Stimulated activated naive B cell treated with anti-CD40 and anti-IgM and Interleukin-4, amounts not matched to agents 10 μg/mL and 1 μg/mL and 100 μg/mL, for 72 hours (primary cell): ENCODE data around the gene UBE2H.

Experiments
- ATAC-seq, 2 donors: fragments of 150-1000 bp; cut with Tn5 transposase; replicated peaks; 2 replicates each; pipeline ENCODE4 v1.10.0; 2021; ENCODE audit warnings: moderate library complexity in 1 of 2
- DNase-seq: peaks from one replicate; pipeline ENCODE4 v3.0.0; 2021
- H3K27ac Mint-ChIP-seq: one replicate; pipeline ENCODE4 v1.8.0; 2022; ENCODE audit warnings: mild to moderate bottlenecking, mixed read lengths
- H3K27me3 Mint-ChIP-seq, 2 donors: one replicate each; pipeline ENCODE4 v1.8.0; 2022; ENCODE audit warnings: mixed read lengths in 2 of 2
- H3K36me3 Mint-ChIP-seq, 2 donors: one replicate each; pipeline ENCODE4 v1.8.0; 2022; ENCODE audit warnings: mixed read lengths in 2 of 2, mild to moderate bottlenecking in 1 of 2
- H3K4me1 Mint-ChIP-seq, 2 donors: one replicate each; pipeline ENCODE4 v1.8.0; 2022; ENCODE audit warnings: mixed read lengths in 2 of 2, mild to moderate bottlenecking in 1 of 2
- H3K4me3 Mint-ChIP-seq, 2 donors: one replicate each; pipeline ENCODE4 v1.8.0; 2022; ENCODE audit warnings: mild to moderate bottlenecking in 2 of 2, mixed read lengths in 2 of 2, moderate library complexity in 1 of 2
- H3K9me3 Mint-ChIP-seq, 2 donors: one replicate each; pipeline ENCODE4 v1.8.0; 2022; ENCODE audit warnings: mixed read lengths in 2 of 2, mild to moderate bottlenecking in 1 of 2

The UBE2H gene

DNA sequence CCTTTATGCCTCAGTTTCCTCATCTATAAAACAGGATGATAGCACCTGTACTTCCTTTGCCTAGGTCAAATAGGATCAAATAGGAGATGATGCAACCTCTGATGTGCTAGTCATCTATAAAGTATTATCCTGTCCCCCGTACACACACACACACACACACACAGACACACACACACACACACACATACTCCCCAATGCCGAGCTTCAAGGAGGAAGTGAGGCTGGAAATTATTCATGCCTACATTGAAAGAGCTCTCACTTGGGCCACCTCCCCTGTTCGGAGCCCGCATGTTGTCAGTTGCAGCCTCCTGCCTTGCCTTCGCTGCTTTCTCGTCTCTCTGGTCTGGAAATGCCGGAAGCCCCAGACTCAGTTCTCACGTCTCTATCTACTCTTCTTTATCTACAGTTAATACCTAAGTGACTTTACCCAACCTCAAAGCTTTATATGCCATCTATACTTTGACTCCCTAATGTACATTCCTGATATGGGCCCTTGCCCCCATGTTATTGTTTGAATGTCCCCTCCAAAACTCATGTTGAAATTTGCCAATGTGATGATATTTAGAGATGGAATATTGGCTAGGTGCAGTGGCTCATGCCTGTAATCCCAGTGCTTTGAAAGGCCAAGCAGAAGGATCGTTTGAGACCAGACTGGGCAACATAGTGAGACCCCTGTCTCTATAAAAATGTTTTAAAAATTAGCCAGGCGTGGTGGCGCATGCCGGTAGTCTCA lies 6.9 kb upstream of the UBE2H start:
- no peak overlapping the region for H3K27ac Mint-ChIP-seq
- ATAC-seq (peak; percentile 89 to 93), DNase-seq (peak; percentile 23)
- peaks cover 0 to 5% of the 10 kb centered on the region in 2 donors for H3K27me3 Mint-ChIP-seq
- no peaks in the 10 kb centered on the region for H3K36me3 Mint-ChIP-seq
- H3K9me3 Mint-ChIP-seq = no peaks in the 10 kb centered on the region
- H3K4me1 Mint-ChIP-seq = peaks cover 18 to 26% of the 10 kb centered on the region in 2 donors
- no peak overlapping the region for H3K4me3 Mint-ChIP-seq

DNA sequence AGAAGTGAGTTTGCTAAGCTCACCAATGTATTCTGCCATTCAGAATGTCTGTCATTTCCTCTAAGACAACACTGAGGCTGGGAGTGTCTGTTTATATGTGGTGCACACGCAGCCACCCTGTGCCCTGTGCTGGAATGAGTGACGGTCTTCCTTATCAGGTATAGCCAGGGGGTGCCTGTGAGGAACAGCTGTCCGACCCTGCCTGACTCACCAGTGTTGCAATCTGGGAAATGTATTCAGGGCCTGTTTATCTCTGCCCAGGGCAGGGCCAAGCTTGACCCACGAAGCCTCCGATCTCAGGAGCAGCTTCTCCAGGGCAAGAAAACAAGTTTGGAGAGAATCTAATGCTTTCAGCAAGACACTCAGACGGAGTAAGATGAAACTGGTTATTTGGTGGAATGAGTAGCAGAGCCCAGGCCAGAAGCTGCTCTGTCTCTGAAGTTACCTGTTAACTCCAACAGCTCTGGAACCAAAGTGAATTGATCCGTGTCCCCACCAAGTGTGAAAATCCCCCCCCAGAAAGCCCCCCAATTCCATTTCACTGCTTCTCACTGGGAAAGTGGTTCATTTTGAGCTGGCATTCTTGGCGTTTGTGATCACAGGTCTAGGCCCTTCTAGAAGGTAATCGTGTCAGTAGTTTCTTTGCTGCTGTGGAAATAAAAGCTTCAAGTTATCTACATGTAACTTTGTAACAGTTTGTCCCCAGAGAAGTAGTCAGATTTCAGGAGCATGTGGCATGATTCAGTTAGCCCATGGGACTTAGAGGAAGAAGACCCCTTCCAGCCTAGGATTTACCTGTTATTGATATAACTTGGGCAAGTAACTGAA lies 6.1 kb upstream of the UBE2H start:
- Mint-ChIP-seq H3K27ac (peak overlapping the region; percentile 37), H3K36me3 (no peaks in the 10 kb centered on the region), H3K9me3 (no peaks in the 10 kb centered on the region), H3K4me1 (peaks cover 18 to 26% of the 10 kb centered on the region in 2 donors), H3K4me3 (no peak overlapping the region), H3K27me3 (peaks cover 0 to 5% of the 10 kb centered on the region in 2 donors)
- no peak for DNase-seq
- ATAC-seq = peak in 1 of 2 donors; percentile 39

DNA sequence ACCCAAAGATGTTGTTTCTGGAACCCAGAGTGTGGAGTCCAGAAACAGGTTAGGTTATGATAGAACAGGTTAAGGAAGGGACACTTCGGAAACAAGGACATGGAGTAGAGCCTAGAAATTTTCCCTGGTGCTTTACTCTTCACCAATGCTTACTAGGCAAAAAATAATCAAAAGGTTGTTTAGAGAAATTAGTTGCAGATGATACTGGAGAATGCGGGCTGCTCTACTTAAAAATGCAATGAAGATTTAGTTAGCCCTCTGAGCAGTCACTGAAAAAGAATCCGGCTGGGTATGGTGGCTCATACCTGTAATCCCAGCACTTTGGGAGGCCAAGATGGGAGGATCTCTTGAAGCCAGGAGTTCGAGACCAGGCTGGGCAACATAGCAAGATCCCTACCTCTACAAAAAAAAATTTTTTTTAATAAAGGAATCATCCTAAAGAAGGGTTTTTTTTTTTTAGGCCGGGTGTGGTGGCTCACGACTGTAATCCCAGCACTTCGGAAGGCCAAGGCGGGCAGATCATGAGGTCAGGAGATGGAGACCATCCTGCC lies 3.3 kb upstream of the UBE2H start:
- H3K9me3 Mint-ChIP-seq = no peaks in the 10 kb centered on the region
- H3K27me3 Mint-ChIP-seq = peaks cover 0 to 5% of the 10 kb centered on the region in 2 donors
- no peak overlapping the region for H3K4me3 Mint-ChIP-seq
- ATAC-seq (no peak), DNase-seq (no peak)
- peaks cover 4 to 5% of the 10 kb centered on the region in 2 donors for H3K36me3 Mint-ChIP-seq
- peaks cover 30 to 35% of the 10 kb centered on the region in 2 donors for H3K4me1 Mint-ChIP-seq
- H3K27ac Mint-ChIP-seq = peak overlapping the region; percentile 11

DNA sequence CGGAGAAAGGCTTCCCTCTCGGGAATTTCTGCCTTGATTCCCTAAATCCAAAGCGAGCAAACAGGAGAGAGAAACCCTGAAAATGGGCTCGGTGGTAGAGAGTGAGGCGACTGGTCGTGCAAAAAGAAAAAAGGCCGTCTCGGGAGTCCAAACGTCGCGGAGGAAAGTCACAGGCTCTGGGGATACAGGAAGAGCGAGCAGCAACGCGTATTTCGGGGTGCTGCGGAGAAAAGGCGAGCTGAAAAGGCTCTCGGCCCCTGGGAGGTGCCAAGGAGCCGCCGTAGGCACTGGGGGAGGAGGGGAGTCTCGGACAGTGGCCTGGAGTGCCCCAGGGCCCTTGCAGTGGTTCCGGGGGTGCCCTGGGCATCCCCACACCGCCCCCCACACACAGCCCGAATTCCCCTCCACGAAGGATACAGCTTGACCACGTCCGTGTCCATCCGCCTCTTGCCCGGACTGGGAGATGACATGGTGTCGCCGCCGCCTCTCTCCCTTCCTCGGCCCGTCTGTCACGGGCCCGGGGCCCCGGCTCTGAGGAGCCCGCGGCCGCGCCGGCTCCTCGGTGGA lies 591 bp downstream of the UBE2H start:
- peaks cover 4 to 5% of the 10 kb centered on the region in 2 donors for H3K36me3 Mint-ChIP-seq
- no peak overlapping the region for H3K4me3 Mint-ChIP-seq
- no peaks in the 10 kb centered on the region for H3K27me3 Mint-ChIP-seq
- ATAC-seq (peak; percentile 25 to 29), DNase-seq (peak; percentile 32)
- peaks cover 18 to 20% of the 10 kb centered on the region in 2 donors for H3K4me1 Mint-ChIP-seq
- no peaks in the 10 kb centered on the region for H3K9me3 Mint-ChIP-seq
- H3K27ac Mint-ChIP-seq = peak overlapping the region; percentile 96

DNA sequence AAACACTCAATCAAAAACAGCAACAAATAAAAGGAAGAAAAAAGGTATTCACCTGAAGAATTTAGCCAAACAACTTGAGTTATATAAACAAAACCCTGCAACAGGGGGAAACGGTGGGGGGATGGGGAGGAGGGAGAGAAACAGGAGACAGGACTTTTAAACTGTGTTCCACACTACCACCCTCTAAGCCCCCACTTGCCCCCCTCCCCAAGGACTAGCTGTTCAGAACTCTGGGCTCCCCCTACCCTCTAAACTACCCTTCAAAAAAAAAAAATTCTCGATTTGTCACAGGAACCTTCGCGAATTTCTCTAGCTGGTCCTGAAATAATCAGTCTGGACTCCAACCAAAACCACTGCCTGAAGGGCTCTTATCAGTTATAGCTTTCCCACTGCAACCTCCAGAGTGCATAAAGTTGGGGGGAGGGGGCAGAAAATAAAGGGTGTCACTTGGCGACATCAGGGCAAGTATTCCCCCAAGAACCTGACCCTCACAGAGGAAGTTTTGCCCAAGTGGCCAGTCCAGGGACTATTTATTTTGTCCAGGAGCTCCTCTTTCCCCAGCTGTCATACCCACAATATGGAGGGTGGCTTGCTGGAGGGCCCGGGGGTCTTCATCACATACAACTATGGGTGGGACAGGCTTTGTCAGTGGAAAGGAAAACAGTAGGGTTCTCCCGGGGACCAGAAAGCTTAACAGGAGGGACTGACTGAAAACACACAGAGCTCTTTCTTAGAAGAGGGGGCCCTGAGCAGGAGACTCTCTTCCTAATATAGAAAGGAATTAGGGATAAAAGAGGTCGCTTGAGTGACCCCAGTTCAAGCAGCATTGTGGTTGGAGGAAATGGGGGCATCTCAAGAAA lies 1.3 kb downstream of the UBE2H start:
- DNase-seq = no peak
- Mint-ChIP-seq H3K27ac (peak overlapping the region; percentile 96), H3K9me3 (no peaks in the 10 kb centered on the region), H3K27me3 (no peaks in the 10 kb centered on the region), H3K4me1 (peaks cover 18 to 20% of the 10 kb centered on the region in 2 donors), H3K4me3 (no peak overlapping the region), H3K36me3 (peaks cover 4 to 5% of the 10 kb centered on the region in 2 donors)
- ATAC-seq = no peak

DNA sequence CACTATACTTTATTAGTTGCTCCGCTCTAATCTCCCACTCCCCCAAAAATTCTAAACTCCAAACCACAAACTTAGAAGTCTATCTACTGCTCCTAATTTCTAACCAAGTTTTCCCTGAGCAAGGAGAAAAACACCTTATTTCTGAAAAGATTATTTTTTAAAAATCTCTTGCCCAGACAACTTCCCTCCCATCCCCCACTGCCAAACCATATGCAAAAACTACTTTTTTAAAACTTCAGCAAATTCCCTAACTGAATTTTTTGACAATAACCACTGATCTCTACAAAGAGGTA lies 1.9 kb downstream of the UBE2H start:
- Mint-ChIP-seq H3K4me3 (no peak overlapping the region), H3K27me3 (no peaks in the 10 kb centered on the region), H3K4me1 (peaks cover 16 to 20% of the 10 kb centered on the region in 2 donors), H3K9me3 (no peaks in the 10 kb centered on the region), H3K36me3 (peaks cover 4 to 5% of the 10 kb centered on the region in 2 donors), H3K27ac (no peak overlapping the region)
- ATAC-seq (no peak), DNase-seq (no peak)

DNA sequence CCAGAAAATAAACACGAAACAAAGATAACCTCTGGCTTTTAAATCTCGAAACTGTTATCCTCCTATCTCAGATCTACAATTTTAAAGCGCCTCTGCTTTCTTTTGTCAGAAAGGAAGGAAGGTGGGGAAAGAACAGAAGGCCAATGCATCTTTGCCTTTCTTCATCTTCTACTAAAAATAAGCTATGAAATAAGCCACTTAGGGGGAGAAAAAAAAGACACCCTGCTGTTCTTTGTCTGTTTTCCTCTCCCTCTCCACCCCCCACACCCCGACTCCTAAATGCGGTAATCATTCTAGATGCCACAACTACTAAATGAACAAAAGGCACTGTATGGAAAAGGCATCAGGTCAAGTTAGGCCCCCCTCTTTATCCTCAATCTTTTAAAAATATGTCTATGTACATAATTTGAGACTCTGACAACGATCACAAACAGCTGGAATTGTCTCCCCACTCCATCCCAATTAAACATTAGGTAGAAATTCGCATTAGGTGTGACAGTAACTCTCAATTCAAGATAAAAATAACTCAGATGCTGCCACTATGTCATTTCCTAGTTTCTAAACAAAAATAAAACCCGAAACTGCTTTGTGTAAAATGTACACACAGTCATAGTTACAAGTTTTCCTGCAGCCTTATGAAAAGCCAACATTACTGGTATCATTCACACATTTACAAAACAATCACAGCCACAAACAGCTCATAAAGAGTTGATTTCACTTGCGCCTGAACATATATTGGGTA lies 2.4 kb downstream of the UBE2H start:
- H3K27ac Mint-ChIP-seq = no peak overlapping the region
- no peaks in the 10 kb centered on the region for H3K9me3 Mint-ChIP-seq
- DNase-seq (no peak), ATAC-seq (no peak)
- H3K27me3 Mint-ChIP-seq = no peaks in the 10 kb centered on the region
- H3K4me3 Mint-ChIP-seq = no peak overlapping the region
- H3K36me3 Mint-ChIP-seq = peaks cover 4 to 5% of the 10 kb centered on the region in 2 donors
- H3K4me1 Mint-ChIP-seq = peaks cover 11 to 15% of the 10 kb centered on the region in 2 donors

DNA sequence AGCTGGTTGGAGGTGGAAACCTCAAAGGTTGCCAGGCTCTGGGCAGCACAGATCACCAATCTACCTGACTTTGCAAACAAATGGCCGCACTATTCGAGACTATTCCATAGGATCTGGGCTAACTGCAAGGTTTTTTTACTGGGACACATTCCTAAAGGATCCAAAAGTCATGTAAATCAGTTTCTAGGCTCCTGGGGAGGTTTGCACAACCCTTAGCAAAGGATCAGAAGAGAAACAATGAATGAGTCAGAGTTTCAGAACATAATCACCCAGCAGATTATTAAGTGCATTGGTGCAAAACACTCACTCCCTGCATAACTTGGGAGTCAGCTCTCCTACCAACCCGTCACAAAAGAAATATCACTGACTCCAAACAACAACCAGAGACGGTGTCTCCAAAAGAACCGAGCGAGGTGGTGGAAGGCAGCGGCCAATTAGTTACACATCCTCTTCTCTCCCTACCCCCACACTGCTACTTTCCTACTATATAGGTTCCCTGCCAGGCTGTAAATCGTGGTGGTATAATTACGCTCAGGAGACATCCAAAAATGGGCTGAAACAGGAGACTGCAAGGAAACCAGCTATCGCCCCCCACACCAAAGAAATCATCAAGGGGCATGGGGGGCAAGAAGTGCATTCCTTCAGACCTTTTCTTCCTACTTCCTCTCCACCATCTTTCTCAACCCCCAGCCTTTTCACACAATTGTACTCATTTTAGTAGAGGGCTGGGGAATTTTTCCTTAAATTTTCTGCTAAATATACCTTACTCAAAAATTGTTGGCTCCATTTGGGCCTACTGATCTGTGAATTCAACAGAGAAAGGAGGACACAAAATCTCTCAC lies 3.2 kb downstream of the UBE2H start:
- peaks cover 12 to 16% of the 10 kb centered on the region in 2 donors for H3K4me1 Mint-ChIP-seq
- no peak overlapping the region for H3K27ac Mint-ChIP-seq
- no peaks in the 10 kb centered on the region for H3K9me3 Mint-ChIP-seq
- peaks cover 8 to 13% of the 10 kb centered on the region in 2 donors for H3K36me3 Mint-ChIP-seq
- no peak overlapping the region for H3K4me3 Mint-ChIP-seq
- DNase-seq = peak; percentile 8
- H3K27me3 Mint-ChIP-seq = no peaks in the 10 kb centered on the region
- ATAC-seq = peak; percentile 41 to 50

DNA sequence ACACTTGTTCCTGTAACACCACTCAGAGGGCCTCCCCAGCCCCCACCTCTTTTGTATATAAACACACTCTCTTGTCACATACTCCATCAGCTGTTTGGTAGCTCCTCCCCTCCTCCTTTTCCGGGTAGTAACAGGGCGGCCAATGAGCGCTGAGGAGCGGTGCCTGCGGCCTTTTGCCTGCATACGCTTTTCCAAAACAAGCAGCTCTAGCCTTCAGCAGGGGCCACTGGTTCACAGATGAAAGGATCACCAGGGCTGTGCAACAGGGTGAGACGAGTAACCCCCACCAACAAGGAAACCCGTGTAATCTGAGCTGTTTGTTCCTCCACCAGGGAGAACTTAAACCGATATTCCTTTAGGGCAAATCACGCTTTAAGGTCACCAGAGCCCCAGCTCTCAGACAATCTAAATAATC lies 3.9 kb downstream of the UBE2H start:
- Mint-ChIP-seq H3K4me3 (no peak overlapping the region), H3K27ac (no peak overlapping the region), H3K4me1 (peaks cover 15 to 17% of the 10 kb centered on the region in 2 donors), H3K9me3 (no peaks in the 10 kb centered on the region), H3K27me3 (no peaks in the 10 kb centered on the region), H3K36me3 (peaks cover 10 to 14% of the 10 kb centered on the region in 2 donors)
- DNase-seq = peak; percentile 78
- peak; percentile 76 to 78 for ATAC-seq

DNA sequence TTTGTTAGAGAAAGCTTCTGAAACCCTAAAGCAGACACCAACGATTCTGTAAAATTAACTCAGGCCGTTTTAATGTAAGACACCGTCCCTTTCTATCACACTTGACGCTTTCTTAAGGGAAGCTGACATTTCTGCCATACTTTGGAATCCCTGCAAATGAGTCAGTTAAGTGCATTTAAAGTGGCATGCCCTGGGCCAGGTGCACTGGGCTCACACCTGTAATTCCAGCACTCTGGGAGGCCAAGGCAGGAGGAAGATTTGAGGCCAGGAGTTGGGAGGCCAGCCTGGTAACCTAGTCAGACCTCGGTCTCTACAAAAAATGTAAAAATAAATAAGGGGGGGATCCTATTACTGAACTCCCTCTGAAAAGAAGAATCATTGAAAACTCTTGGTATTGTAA lies 4.4 kb downstream of the UBE2H start:
- ATAC-seq = no peak
- Mint-ChIP-seq H3K27me3 (no peaks in the 10 kb centered on the region), H3K9me3 (no peaks in the 10 kb centered on the region), H3K4me3 (peak overlapping the region; percentile 28 to 29), H3K4me1 (peaks cover 14 to 19% of the 10 kb centered on the region in 2 donors), H3K27ac (no peak overlapping the region), H3K36me3 (peaks cover 13 to 17% of the 10 kb centered on the region in 2 donors)
- DNase-seq = no peak

DNA sequence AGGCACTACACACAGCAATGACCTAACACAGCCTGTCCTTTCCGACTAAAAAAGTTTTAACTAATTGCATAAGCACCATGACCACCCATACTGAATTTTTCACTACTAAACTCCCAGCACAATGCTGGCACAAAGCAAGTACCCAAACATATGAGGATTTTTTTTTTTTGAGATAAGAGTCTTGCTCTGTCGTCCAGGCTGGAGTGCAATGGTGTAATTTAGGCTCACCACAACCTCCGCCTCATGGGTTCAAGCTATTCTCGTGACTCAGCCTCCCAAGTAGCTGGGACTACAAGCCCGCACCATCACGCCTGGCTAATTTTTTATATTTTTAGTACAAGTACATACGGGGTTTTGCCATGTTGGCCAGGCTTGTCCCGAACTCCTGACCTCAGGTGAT lies 5.1 kb downstream of the UBE2H start:
- Mint-ChIP-seq H3K27me3 (no peaks in the 10 kb centered on the region), H3K4me1 (peaks cover 8 to 14% of the 10 kb centered on the region in 2 donors), H3K4me3 (no peak overlapping the region), H3K27ac (no peak overlapping the region), H3K9me3 (no peaks in the 10 kb centered on the region), H3K36me3 (peaks cover 13 to 15% of the 10 kb centered on the region in 2 donors)
- DNase-seq (no peak), ATAC-seq (no peak)

DNA sequence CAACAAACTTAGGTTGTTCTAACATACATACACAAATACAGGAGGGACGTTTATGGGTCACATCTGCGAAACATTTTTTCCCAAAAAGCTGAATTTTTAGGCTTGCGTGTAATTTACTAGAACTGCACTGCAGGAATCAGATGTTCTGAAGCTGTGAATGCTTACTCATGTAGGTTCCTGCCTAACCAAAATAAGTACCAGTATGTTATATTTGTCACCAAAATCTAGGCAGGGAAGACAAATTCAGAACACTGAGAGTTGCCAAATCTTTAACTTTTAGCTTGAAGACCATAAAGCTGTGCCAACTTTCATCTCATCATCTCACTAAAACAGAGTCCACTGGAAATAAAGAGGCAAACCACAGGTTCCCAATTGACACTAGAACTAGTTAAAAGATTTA lies 5.7 kb downstream of the UBE2H start:
- Mint-ChIP-seq H3K4me3 (no peak overlapping the region), H3K27ac (no peak overlapping the region), H3K27me3 (no peaks in the 10 kb centered on the region), H3K9me3 (no peaks in the 10 kb centered on the region), H3K36me3 (peaks cover 12 to 14% of the 10 kb centered on the region in 2 donors), H3K4me1 (peaks cover 6 to 13% of the 10 kb centered on the region in 2 donors)
- ATAC-seq = no peak
- no peak for DNase-seq
